ENCODE results near the gene FRMD4B.

Gene FRMD4B

GRCh38 chr3:69378112-69378802 is 7.6 kb downstream of the FRMD4B start:
- Histone ChIP-seq H3K27me3 (ENCODE audit: insufficient read depth, low read length, poor library complexity) (no peaks in the 10 kb centered on the region), H3K4me3 (ENCODE audit: low read depth in 1 of 2, low read length in 2 of 2) (no peak overlapping the region), H3K9ac (ENCODE audit: low read depth, low read length) (no peak overlapping the region), H3K27ac (ENCODE audit: low read length) (peak overlapping the region; percentile 44), H3K9me3 (ENCODE audit: insufficient read depth, low read length, severe bottlenecking) (no peaks in the 10 kb centered on the region), H3K4me1 (ENCODE audit: insufficient read depth, low read length) (peaks cover 37% of the 10 kb centered on the region), H3K4me2 (ENCODE audit: insufficient read depth, low read length) (no peak overlapping the region), H4K20me1 (ENCODE audit: insufficient read depth, low read length) (no peaks in the 10 kb centered on the region), H3K79me2 (ENCODE audit: insufficient read depth, low read length) (peaks cover 94% of the 10 kb centered on the region), H2AFZ (ENCODE audit: low read depth, low read length) (no peak overlapping the region), H3K36me3 (ENCODE audit: insufficient read depth, low read length) (no peaks in the 10 kb centered on the region)
- DNase-seq (no peak), ATAC-seq (ENCODE audit: insufficient read depth, low read depth) (no peak)
- TF ChIP-seq EZH2 (IDR thresholded peaks at IDR 0.05; ENCODE audit: borderline replicate concordance, low read depth, low read length, severe bottlenecking), result no peak
- TF ChIP-seq, protein P1, sequence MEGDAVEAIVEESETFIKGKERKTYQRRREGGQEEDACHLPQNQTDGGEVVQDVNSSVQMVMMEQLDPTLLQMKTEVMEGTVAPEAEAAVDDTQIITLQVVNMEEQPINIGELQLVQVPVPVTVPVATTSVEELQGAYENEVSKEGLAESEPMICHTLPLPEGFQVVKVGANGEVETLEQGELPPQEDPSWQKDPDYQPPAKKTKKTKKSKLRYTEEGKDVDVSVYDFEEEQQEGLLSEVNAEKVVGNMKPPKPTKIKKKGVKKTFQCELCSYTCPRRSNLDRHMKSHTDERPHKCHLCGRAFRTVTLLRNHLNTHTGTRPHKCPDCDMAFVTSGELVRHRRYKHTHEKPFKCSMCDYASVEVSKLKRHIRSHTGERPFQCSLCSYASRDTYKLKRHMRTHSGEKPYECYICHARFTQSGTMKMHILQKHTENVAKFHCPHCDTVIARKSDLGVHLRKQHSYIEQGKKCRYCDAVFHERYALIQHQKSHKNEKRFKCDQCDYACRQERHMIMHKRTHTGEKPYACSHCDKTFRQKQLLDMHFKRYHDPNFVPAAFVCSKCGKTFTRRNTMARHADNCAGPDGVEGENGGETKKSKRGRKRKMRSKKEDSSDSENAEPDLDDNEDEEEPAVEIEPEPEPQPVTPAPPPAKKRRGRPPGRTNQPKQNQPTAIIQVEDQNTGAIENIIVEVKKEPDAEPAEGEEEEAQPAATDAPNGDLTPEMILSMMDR (IDR thresholded peaks at IDR 0.05; ENCODE audit: borderline replicate concordance, extremely low read depth, low read length, poor library complexity, severe bottlenecking), result no peak

GRCh38 chr3:69377262-69377661 is 8.6 kb downstream of the FRMD4B start:
- Histone ChIP-seq H3K4me3 (ENCODE audit: low read depth in 1 of 2, low read length in 2 of 2) (no peak overlapping the region), H3K9ac (ENCODE audit: low read depth, low read length) (no peak overlapping the region), H3K27ac (ENCODE audit: low read length) (no peak overlapping the region), H2AFZ (ENCODE audit: low read depth, low read length) (no peak overlapping the region), H3K27me3 (ENCODE audit: insufficient read depth, low read length, poor library complexity) (no peaks in the 10 kb centered on the region), H3K9me3 (ENCODE audit: insufficient read depth, low read length, severe bottlenecking) (no peaks in the 10 kb centered on the region), H3K79me2 (ENCODE audit: insufficient read depth, low read length) (peaks cover 94% of the 10 kb centered on the region), H3K4me2 (ENCODE audit: insufficient read depth, low read length) (no peak overlapping the region), H3K4me1 (ENCODE audit: insufficient read depth, low read length) (peaks cover 37% of the 10 kb centered on the region), H4K20me1 (ENCODE audit: insufficient read depth, low read length) (no peaks in the 10 kb centered on the region), H3K36me3 (ENCODE audit: insufficient read depth, low read length) (no peaks in the 10 kb centered on the region)
- TF ChIP-seq, protein P1 (IDR thresholded peaks at IDR 0.05; ENCODE audit: borderline replicate concordance, extremely low read depth, low read length, poor library complexity, severe bottlenecking), result no peak
- no peak for TF ChIP-seq EZH2 (IDR thresholded peaks at IDR 0.05; ENCODE audit: borderline replicate concordance, low read depth, low read length, severe bottlenecking)
- ATAC-seq (ENCODE audit: insufficient read depth, low read depth), result peak; percentile 77
- DNase-seq, result peak; percentile 49

DNA sequence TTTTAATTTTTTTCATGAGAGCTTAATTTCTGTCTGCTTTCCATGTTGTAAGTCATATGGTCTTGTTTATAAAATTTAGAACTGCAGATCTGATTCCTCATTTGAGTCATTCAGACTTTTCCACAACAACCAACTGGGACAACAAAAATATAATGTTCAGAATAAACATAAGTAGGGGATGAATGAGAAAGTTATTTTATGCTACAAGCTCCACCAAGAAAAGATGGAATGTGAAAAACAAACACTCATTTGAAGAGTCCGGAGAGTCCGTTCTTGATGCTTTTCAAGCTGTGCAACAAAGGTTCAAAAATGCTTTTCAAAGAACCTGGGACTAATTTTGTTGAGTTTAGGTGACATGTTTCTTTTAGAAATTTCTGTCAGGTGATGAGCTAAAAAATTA is 9.2 kb downstream of the FRMD4B start:
- Histone ChIP-seq H3K4me1 (ENCODE audit: insufficient read depth, low read length) (peaks cover 42% of the 10 kb centered on the region), H4K20me1 (ENCODE audit: insufficient read depth, low read length) (no peaks in the 10 kb centered on the region), H3K79me2 (ENCODE audit: insufficient read depth, low read length) (peaks cover 95% of the 10 kb centered on the region), H3K4me2 (ENCODE audit: insufficient read depth, low read length) (no peak overlapping the region), H2AFZ (ENCODE audit: low read depth, low read length) (no peak overlapping the region), H3K9me3 (ENCODE audit: insufficient read depth, low read length, severe bottlenecking) (no peaks in the 10 kb centered on the region), H3K36me3 (ENCODE audit: insufficient read depth, low read length) (no peaks in the 10 kb centered on the region), H3K27me3 (ENCODE audit: insufficient read depth, low read length, poor library complexity) (no peaks in the 10 kb centered on the region), H3K9ac (ENCODE audit: low read depth, low read length) (no peak overlapping the region), H3K27ac (ENCODE audit: low read length) (no peak overlapping the region), H3K4me3 (ENCODE audit: low read depth in 1 of 2, low read length in 2 of 2) (no peak overlapping the region)
- no peak for ATAC-seq (ENCODE audit: insufficient read depth, low read depth)
- no peak for DNase-seq
- TF ChIP-seq EZH2 (IDR thresholded peaks at IDR 0.05; ENCODE audit: borderline replicate concordance, low read depth, low read length, severe bottlenecking), result no peak
- TF ChIP-seq, protein P1 (IDR thresholded peaks at IDR 0.05; ENCODE audit: borderline replicate concordance, extremely low read depth, low read length, poor library complexity, severe bottlenecking), result no peak

Data from DND-41 (cell line).